ENCODE results near the gene BTBD7. TPM values are rescaled to one million over a fixed set of nuclear protein-coding genes. Genes with fewer than 3 reads are reported as not detected.

The BTBD7 gene
- polyA plus RNA-seq, 1 donor (not counting 4 experiments of a cell fraction or from before 2014, with no cell fraction given), result 25.1 TPM

- no peak for FAIRE-seq
- no peaks in the 10 kb centered on the region for H3K9me3 ChIP-seq (ENCODE audit: control insufficient read depth, low read depth, low read length)
- TF ChIP-seq CTCF (optimal IDR thresholded peaks at IDR 0.05 in 1 of 3, IDR thresholded peaks at IDR 0.05 in 1 of 3, conservative IDR thresholded peaks at IDR 0.05 in 1 of 3; ENCODE audit: extremely low read depth in 1 of 3, insufficient read depth in 2 of 3, low read length in 3 of 3), result no peak
- TF ChIP-seq EZH2 (IDR thresholded peaks at IDR 0.05; ENCODE audit: low read length), result no peak
- DNase-seq (ENCODE audit: low read depth, low spot score), result no peak
- no peak overlapping the region for H3K4me3 ChIP-seq (ENCODE audit: control insufficient read depth in 2 of 3, extremely low read depth in 1 of 3, insufficient read depth in 2 of 3, low read depth in 1 of 3, low read length in 3 of 3)
- no peaks in the 10 kb centered on the region for H3K36me3 ChIP-seq (ENCODE audit: control insufficient read depth in 2 of 2, extremely low read depth in 1 of 2, insufficient read depth in 2 of 2, low read length in 2 of 2)
- dilution Hi-C loops (cut with MboI; ENCODE audit: extremely low pct_ligation_motif_present, low sequenced_read_pairs), result no loop called here
- H3K27me3 ChIP-seq (ENCODE audit: control insufficient read depth, extremely low read depth, insufficient read depth, low read length), result no peaks in the 10 kb centered on the region
- no peak overlapping the region for H3K9ac ChIP-seq (ENCODE audit: control insufficient read depth, extremely low read depth, insufficient read depth, low read length)
- no peak overlapping the region for H3K4me2 ChIP-seq (ENCODE audit: control insufficient read depth, extremely low read depth, insufficient read depth, low read depth, low read length)
- no peak overlapping the region for H2AFZ ChIP-seq (ENCODE audit: control insufficient read depth, low read length)
- H3K79me2 ChIP-seq (ENCODE audit: control insufficient read depth, insufficient read depth, low read length), result peaks cover 90% of the 10 kb centered on the region
- peaks cover 3% of the 10 kb centered on the region for H4K20me1 ChIP-seq (ENCODE audit: control insufficient read depth, extremely low read depth, insufficient read depth, low read length)
- peaks cover 22% of the 10 kb centered on the region for H3K4me1 ChIP-seq (ENCODE audit: control insufficient read depth, extremely low read depth, insufficient read depth, low read length)
- no peak overlapping the region for H3K27ac ChIP-seq (ENCODE audit: control insufficient read depth, insufficient read depth, low read length)
- H3K9me1 ChIP-seq (ENCODE audit: control insufficient read depth, extremely low read depth, insufficient read depth, low read length), result peaks cover 4% of the 10 kb centered on the region
These were observed 29.9 kb downstream of the BTBD7 start for GRCh38 chr14:93302688-93303581.

GRCh38 chr14:93301821-93302447 lies 30.9 kb downstream of the BTBD7 start:
- Histone ChIP-seq H3K4me3 (ENCODE audit: control insufficient read depth in 2 of 3, extremely low read depth in 1 of 3, insufficient read depth in 2 of 3, low read depth in 1 of 3, low read length in 3 of 3) (no peak overlapping the region), H3K27ac (ENCODE audit: control insufficient read depth, insufficient read depth, low read length) (peak overlapping the region; percentile 42), H3K9me1 (ENCODE audit: control insufficient read depth, extremely low read depth, insufficient read depth, low read length) (peaks cover 4% of the 10 kb centered on the region), H3K36me3 (ENCODE audit: control insufficient read depth in 2 of 2, extremely low read depth in 1 of 2, insufficient read depth in 2 of 2, low read length in 2 of 2) (no peaks in the 10 kb centered on the region), H2AFZ (ENCODE audit: control insufficient read depth, low read length) (no peak overlapping the region), H3K79me2 (ENCODE audit: control insufficient read depth, insufficient read depth, low read length) (peaks cover 91% of the 10 kb centered on the region), H3K4me1 (ENCODE audit: control insufficient read depth, extremely low read depth, insufficient read depth, low read length) (peaks cover 18% of the 10 kb centered on the region), H3K9ac (ENCODE audit: control insufficient read depth, extremely low read depth, insufficient read depth, low read length) (no peak overlapping the region), H3K9me3 (ENCODE audit: control insufficient read depth, low read depth, low read length) (no peaks in the 10 kb centered on the region), H3K27me3 (ENCODE audit: control insufficient read depth, extremely low read depth, insufficient read depth, low read length) (no peaks in the 10 kb centered on the region), H4K20me1 (ENCODE audit: control insufficient read depth, extremely low read depth, insufficient read depth, low read length) (peaks cover 3% of the 10 kb centered on the region), H3K4me2 (ENCODE audit: control insufficient read depth, extremely low read depth, insufficient read depth, low read depth, low read length) (no peak overlapping the region)
- DNase-seq (ENCODE audit: low read depth, low spot score), result no peak
- dilution Hi-C loops (cut with MboI; ENCODE audit: extremely low pct_ligation_motif_present, low sequenced_read_pairs), result no loop called here
- FAIRE-seq, result no peak
- TF ChIP-seq CTCF (optimal IDR thresholded peaks at IDR 0.05 in 1 of 3, IDR thresholded peaks at IDR 0.05 in 1 of 3, conservative IDR thresholded peaks at IDR 0.05 in 1 of 3; ENCODE audit: extremely low read depth in 1 of 3, insufficient read depth in 2 of 3, low read length in 3 of 3) (no peak), EZH2 (IDR thresholded peaks at IDR 0.05; ENCODE audit: low read length) (no peak)
